T-helper 2 cell (primary cell): Measurements from ENCODE around the gene CDKN1A.

Experiments used
- DNase-seq, 5 experiments: peaks; one replicate each; pipeline versions ENCODE4 v3.0.0 to v3.0.0-alpha.2; 2012 to 2022

CDKN1A gene

DNA sequence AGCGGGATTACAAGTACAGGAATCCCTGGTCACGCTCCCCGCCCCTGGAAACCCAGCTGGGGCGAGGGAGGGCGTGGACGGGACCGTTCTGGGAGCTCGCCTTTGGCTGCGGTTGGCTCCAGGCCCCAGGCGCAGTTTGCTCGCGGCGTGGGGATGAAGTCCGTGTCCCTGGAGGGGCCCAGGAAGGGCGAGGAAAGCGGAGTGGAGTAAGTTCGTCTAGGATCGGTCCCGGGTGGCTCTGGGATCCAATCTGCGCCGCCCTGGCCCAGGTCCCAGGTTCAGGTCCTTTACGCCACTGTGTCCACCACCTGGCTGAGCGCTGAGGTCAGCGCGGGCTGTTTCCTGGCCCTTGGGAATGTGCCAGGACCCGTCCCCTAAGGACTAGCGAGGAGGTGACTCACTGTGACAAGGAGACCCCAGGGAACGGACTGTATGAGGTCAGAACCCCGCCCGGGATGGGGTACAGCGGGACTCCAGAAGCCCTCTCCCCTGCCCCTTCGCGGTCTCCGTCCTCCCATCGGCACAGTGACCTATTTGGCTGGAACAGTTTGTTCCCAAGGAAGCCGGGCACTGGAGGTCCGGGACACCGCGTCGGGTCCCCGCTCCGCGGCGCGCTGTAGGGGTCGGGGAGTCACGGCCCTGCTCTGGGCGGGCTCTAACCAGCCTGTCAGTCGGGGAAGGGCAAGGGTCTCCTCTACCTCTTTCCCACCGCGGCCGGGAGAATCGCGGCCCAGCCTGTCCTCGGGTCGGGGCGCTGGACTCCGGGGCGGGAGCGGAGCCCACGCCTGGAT lies 724 bp downstream of the CDKN1A start:
- DNase-seq = peak in 2 of 5 experiments; percentile 18 to 23

DNA sequence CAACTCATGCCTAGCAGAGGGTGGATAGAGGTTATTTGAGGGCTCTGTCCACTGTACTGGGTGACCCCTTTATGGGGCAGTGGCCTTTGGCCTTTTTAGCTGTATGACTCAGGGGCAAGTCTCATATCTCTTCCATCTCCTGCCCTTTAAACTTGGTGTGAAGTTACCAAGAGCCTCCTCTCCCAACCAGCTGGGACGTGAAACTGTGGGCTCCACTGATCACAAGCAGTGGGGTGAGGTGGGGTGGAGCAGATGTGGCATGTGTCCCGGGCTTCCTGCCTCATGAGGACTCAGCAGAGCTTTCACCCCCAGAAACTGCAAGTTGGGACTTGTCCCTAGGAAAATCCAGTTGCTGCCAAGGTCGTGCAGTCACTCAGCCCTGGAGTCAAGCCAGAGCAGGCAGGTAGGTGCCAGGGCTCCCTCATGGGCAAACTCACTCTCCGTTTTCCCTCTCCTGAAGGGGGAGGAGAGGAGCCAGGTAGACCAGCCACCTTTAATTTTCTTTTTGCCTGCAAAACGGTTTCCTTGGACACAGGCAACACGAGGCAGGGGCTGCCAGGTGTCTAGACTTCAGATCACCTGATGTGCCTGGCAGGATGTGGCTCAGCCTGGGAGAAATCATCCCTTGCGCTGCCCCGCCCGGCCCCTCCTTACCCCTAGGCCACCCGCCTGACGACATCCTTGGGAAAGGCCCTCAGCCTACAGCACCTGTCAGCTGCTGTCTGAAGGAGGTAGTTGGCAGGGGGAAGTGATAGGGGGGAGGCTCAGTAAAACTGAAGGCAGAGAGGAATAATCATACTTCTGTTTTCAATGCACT lies 4.0 kb downstream of the CDKN1A start:
- peak; percentile 45 to 77 (median 62) for DNase-seq

DNA sequence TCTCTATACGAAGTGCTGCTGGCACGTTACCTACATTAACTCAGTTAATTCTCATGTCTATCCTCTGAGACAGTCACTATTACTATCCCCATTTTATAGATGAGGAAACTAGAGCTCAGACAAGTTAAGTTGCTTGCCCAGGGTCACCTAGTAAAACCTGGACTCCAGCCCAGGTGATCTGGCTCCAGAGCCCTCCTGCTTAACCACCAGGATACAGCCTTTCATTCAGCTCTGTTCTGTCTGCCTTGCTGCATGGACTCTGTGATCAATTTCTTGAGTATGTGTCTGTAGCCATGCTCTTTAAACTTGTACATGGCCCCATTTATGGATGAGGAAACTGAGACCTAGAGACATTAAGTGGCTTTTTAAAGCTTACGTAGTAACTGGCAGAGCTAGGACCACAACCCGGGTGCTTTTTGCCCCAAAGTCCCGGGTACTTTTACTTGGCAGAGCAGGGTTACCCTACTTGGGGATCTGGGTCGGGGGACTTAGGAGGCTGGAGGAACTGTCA lies 4.7 kb downstream of the CDKN1A start:
- DNase-seq = no peak

DNA sequence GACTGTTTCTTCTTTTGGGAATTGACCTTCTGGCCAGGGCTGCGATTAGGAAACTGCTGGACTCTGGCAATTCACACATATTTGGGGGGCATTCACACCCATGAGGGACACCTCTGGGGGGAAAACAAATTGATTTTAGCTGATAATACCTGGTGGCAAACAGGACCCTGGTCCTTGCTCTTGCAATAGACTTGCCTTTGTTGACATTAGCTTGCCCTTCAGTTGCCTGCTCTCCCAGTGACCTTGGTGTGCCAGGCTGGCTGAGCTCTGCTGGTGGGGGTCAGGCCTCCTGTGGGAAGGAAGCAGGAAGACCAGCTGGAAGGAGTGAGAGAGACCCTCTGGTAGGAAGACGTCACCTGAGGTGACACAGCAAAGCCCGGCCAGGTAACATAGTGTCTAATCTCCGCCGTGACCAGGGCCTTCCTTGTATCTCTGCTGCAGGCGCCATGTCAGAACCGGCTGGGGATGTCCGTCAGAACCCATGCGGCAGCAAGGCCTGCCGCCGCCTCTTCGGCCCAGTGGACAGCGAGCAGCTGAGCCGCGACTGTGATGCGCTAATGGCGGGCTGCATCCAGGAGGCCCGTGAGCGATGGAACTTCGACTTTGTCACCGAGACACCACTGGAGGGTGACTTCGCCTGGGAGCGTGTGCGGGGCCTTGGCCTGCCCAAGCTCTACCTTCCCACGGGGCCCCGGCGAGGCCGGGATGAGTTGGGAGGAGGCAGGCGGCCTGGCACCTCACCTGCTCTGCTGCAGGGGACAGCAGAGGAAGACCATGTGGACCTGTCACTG lies 5.3 kb downstream of the CDKN1A start:
- no peak for DNase-seq

DNA sequence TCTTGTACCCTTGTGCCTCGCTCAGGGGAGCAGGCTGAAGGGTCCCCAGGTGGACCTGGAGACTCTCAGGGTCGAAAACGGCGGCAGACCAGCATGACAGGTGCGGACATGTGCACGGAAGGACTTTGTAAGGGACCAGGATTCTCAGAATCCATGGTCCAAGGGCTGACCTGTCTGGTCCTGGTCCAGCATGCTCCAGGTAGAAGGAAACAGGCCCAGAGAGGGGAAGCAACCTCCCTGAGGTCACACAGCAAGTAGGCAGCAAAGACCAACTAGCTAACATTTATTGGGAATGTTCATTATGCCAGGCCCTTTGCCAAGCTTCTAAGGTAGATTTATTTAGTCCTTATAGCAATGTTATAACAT lies 5.9 kb downstream of the CDKN1A start:
- no peak for DNase-seq

DNA sequence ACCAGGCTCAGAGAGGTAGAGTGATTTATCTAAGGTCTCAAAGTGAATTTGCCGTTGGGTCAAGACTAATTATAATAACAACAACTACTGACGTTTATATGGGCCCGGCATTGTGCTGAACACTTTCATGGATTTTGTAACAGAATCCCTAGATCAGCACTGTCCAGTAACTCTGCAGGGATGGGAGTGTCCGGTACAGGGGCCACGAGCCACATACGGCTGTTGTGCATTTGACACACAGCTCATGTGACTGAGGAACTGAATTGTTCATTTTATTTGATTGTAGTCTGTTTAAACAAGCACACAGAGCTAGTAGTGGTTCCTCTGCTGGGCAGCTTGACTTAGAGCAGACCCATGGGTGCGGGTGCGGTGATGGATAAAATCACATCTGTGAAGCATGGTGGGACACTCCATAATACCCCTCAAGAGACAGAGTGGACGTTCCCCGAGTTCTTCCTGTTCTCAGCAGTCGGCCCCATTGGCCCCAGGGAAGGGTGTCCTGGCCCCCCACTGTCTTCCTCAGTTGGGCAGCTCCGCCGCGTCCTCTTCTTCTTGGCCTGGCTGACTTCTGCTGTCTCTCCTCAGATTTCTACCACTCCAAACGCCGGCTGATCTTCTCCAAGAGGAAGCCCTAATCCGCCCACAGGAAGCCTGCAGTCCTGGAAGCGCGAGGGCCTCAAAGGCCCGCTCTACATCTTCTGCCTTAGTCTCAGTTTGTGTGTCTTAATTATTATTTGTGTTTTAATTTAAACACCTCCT lies 6.8 kb downstream of the CDKN1A start:
- DNase-seq = no peak

DNA sequence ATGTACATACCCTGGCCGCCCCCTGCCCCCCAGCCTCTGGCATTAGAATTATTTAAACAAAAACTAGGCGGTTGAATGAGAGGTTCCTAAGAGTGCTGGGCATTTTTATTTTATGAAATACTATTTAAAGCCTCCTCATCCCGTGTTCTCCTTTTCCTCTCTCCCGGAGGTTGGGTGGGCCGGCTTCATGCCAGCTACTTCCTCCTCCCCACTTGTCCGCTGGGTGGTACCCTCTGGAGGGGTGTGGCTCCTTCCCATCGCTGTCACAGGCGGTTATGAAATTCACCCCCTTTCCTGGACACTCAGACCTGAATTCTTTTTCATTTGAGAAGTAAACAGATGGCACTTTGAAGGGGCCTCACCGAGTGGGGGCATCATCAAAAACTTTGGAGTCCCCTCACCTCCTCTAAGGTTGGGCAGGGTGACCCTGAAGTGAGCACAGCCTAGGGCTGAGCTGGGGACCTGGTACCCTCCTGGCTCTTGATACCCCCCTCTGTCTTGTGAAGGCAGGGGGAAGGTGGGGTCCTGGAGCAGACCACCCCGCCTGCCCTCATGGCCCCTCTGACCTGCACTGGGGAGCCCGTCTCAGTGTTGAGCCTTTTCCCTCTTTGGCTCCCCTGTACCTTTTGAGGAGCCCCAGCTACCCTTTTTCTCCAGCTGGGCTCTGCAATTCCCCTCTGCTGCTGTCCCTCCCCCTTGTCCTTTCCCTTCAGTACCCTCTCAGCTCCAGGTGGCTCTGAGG lies 7.6 kb downstream of the CDKN1A start:
- DNase-seq = no peak

DNA sequence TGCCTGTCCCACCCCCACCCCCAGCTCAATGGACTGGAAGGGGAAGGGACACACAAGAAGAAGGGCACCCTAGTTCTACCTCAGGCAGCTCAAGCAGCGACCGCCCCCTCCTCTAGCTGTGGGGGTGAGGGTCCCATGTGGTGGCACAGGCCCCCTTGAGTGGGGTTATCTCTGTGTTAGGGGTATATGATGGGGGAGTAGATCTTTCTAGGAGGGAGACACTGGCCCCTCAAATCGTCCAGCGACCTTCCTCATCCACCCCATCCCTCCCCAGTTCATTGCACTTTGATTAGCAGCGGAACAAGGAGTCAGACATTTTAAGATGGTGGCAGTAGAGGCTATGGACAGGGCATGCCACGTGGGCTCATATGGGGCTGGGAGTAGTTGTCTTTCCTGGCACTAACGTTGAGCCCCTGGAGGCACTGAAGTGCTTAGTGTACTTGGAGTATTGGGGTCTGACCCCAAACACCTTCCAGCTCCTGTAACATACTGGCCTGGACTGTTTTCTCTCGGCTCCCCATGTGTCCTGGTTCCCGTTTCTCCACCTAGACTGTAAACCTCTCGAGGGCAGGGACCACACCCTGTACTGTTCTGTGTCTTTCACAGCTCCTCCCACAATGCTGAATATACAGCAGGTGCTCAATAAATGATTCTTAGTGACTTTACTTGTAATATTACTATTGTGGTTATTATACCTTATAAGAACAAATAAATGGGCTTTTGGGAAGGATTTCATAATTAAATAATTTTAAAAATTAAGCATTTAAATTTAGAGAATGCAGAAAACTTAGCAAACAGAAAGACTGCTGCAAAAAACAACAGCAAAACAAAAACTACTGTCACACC lies 8.4 kb downstream of the CDKN1A start:
- no peak for DNase-seq

DNA sequence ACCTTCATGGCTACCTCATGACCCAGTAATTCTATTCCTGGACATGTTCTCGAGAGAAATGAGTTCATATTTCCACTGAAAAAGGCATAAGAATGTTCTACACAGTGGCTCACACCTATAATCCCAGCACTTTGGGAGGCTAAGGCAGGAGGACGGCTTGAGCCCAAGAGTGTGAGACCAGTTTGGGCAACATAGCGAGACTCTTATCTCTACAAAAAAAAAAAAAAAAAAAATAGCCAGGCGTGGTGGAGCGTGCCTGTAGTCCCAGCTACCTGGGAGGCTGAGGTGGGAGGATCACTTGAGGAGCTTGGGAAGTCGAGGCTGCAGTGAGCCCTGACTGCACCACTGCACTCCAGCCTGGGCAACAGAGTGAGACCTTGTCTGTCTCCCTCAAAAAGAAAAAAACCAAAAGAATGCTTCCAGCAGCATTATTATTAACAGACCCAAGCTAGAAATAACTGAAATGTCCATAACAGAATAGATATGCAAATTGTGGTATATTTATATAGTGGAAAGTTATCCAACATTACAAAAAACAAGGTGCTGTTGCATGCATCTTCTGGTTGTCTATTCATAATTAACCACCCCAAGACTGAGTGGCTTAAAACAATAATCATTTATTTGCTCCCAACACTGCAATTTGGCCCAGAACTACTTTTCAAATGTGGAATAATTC lies 9.7 kb downstream of the CDKN1A start:
- DNase-seq = no peak

DNA sequence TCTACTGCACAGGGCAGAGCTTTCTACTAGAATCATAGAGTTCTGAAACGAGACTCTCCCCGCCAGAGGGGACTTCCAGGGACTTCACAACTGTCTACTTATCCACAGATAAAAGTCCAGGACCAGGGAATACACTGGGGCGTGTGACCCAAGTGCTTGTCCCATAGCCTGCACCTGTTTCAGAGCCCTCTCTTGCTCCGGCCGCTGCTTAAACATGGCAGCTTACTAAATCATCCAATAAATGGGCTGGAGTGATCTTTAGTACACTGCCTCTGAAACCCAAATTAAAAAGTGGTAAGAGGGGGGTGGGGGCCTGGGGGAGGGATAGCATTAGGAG lies 10.2 kb downstream of the CDKN1A start:
- no peak for DNase-seq

DNA sequence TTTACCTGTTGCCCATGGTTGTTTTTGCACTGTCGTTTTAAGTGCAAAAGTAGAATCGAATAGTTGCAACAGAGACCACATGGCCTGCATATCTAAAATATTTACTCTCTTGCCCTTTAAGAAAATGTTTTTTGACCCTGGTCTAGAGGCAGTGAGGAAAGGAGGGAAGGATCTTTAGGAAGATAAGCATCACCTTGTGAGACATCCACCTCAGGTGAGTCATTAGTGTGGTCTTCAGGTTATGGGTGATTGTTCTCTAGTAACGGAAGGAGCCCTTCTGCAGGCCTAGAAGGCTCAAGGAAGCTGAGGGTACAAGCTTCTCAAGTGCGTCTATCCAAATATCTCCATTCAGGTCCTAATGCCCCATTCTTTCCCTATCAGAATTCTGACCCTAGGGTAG lies 12.5 kb downstream of the CDKN1A start:
- DNase-seq = no peak

DNA sequence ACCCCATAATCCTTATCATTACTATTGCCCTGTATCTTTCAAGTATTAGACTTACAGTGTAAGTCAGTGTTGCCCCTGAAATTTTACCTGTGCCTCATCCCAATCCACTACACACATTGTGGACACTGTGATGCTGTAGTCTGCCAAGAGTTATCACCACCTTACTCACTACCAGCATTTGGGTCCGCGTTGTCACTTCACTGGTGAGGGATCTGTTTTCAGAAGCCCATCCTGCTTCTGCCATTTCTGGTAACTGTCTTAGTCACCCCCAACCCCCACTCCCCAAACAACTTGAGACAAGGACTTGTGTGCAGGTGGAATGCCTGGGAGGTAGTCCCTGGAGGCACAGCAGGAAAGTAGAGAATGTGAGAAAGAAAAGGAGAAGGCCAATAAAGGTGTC lies 13.1 kb downstream of the CDKN1A start:
- DNase-seq = no peak

DNA sequence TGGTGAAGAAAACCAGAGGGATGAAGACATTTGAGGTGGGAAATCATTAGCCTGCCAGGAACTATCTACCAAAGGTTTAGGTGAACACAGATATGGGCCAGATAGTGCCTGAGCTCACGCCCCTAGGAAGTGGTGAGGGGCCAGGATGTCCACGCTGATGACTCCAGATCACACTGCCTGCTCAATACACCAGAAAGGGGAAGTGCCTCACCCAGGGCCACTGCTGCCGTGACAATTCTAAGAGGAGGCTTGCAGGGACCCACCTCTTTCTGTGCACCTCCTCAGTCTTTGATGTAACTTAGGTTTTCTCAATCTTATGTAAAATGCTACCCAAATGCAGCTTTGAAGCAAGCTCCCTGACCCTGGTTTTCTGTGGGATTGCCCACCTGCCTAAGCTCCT lies 13.7 kb downstream of the CDKN1A start:
- peak in 1 of 5 experiments; percentile 83 for DNase-seq

DNA sequence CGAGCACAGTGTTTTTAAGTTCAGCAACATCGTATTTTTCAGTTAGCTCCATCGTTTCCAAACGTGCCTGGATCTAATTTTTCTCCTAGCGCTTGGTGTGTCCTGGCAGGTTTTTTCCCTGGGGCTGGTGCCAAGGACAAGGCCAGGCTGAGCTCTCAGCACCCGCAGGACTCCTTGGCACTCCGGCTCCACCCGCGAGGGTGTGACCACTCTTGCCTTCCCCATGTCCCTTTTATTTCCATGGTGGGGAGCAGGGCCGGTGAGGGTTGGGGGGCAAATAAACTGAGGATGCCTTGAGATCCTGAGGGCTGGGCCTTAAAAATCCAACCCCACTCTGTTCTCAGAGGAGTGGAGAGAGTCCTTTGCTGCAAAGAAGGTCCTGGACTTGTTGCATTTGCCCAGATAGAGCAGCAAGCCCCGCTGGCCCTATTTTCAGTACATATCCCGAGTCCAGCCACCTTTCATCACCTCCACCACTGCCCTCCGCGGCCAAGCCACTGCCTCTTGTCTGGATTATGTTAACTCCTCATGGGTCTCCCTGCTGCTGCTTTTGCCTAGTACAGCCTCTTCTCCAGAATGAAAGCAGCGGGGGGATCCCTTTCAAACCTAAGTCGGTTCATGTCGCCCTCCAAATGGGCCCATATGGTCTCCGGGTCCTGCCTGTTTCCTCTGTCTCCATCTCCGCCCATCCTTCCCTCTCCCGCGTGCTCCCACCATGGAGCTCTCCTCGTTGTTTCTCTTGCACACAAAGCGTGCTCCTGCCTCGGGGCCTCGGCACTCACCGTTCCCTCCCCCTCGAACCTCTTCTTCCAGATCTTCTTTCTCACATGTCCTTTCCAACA lies 14.6 kb downstream of the CDKN1A start:
- no peak for DNase-seq

DNA sequence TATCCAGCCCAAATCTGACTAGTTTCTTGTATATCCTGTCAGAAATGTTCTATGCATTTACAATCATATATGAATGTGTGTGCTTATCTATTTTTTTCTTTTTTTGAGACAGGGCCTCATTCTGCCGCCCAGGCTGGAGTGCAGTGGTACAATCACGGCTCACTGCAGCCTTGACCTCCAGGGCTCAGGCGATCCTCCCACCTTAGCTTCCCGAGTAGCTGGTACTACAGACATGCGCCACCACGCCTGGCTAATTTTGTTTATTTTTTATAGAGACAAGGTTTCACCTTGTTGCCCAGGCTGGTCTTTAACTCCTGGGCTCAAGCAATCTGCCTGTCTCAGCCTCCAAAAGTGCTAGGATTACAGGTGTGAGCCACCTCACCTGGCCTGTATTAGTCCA lies 16.1 kb downstream of the CDKN1A start:
- DNase-seq = no peak

DNA sequence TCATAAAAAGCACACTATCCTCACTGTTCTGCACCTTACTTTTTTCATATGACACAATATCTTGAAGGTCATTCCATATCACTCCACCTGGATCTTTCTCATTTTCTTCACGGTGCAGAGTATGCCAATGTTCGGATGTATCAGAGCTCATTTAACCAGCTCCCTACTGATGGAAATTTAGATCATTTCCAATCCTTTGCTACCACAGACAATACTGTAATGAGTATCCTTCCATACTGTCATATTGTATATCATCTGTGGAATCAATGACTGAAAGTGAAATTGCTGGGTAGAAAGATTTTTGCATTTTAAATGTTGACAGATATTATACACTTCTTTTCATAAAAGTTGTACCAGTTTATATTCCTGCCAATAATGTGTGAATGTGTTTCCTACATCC lies 16.9 kb downstream of the CDKN1A start:
- peak in 1 of 5 experiments; percentile 77 for DNase-seq

DNA sequence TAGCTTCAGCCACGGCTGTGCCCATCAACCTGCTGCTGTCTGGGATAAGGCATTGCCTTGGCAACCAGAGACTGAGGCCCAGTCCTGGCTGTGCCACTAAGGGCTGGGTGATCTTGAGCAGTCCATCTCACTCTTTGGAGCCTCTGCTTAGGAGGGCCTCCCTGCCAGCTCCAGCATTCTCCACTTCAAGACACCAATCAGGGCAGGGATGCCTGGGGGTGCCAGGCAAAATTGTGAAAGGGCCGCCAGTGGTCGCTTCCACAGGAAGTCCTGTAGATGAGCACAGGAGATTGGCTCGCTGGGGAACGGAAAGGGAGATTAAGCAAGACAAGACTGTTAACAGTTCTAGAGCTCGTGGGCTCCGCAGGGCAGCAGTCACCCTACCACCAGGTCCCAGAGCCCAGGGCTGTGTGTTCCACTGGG lies 19.0 kb downstream of the CDKN1A start, which contains the start of gene RAB44:
TSS of gene RAB44 (plus strand) at position 346 of the 423 bp plus-strand sequence. CDS start 6,410 bp downstream, outside the sequence.
- DNase-seq = peak in 1 of 5 experiments; percentile 34

DNA sequence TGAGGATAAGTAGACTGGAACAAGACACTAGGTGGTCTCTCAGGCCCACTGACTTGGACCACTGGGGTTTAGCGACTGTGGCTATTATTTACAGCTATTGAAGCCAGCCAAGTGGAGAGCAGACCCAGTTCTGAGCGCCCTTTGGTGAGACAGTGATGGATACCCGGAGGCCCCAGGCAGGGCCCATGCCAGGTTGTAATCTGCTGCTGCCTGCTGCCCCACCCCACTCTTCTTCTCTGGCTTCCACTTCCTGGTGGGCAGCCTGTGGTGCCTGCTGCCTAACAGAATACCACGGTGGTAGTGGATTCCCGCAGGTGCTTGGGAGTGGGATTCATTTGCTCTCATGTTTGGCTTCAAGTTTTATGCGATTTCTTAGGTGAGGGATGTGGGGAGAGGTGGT lies 19.7 kb downstream of the CDKN1A start:
- no peak for DNase-seq

DNA sequence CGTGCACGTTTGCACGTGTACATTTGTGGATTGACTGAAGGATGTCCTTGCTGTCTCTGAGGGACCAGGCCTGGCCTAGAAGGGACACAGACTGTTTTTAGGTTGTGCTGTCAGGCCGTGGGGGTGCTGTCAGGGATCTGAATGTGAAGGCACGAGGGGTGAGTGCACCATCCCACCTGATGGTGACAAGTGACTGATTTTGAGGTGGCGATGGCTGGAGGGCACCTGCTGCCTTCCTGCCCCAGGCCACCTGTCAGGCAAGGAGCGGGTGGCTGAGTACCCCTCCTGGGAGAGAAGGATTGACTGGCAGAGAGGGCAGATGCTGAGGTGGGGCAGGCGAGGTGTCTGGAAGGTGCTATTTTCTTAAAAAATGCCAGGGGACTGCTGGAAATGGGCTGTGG lies 20.4 kb downstream of the CDKN1A start:
- no peak for DNase-seq
